HCT116 (cell line): ENCODE data around the gene DNAJC5G.

Source experiments
- ATF3 ChIP-seq: IDR thresholded peaks from 2 replicates; pipeline ENCODE4 v1.6.1; 2012
- CEBPB ChIP-seq: IDR thresholded peaks from 2 replicates; pipeline ENCODE4 v1.6.1; 2012; ENCODE audit warnings: low read depth
- CTCF ChIP-seq, 3 experiments: fragments of 200-600 bp in 1 of 3; sonication (generic) in 1 of 3; IDR thresholded peaks in 2 of 3; conservative IDR thresholded peaks in 1 of 3; 2 replicates each; pipeline ENCODE4 v1.5.1; 2012 to 2017; ENCODE audit warnings: low read depth in 2 of 3, low read length in 2 of 3, antibody characterized with exemption in 1 of 3, borderline replicate concordance in 1 of 3, control low read depth in 1 of 3, mild to moderate bottlenecking in 1 of 3, mixed read lengths in 1 of 3, mixed run types in 1 of 3, moderate library complexity in 1 of 3; ENCODE audit not compliant: insufficient read depth in 1 of 3
- EZH2 ChIP-seq: fragments of 200-600 bp; sonication (generic); IDR thresholded peaks from 2 replicates; pipeline ENCODE4 v1.6.1; 2017; ENCODE audit warnings: antibody characterized with exemption, mixed run types
- EZH2phosphoT487 ChIP-seq: fragments of 200-600 bp; IDR thresholded peaks from 2 replicates; pipeline ENCODE4 v1.6.1; 2018; ENCODE audit warnings: antibody characterized with exemption, borderline replicate concordance
- FOSL1 ChIP-seq: IDR thresholded peaks from 2 replicates; pipeline ENCODE4 v1.6.1; 2012; ENCODE audit warnings: low read depth
- MAX ChIP-seq: IDR thresholded peaks from 2 replicates; pipeline ENCODE4 v1.6.1; 2012
- POLR2AphosphoS5 ChIP-seq: IDR thresholded peaks from 2 replicates; pipeline ENCODE4 v1.6.1; 2011; ENCODE audit warnings: mild to moderate bottlenecking, low read depth, low read length, moderate library complexity
- REST ChIP-seq: IDR thresholded peaks from 2 replicates; pipeline ENCODE4 v1.6.1; 2012; ENCODE audit warnings: low read depth
- SP1 ChIP-seq: IDR thresholded peaks from 2 replicates; pipeline ENCODE4 v1.6.1; 2012; ENCODE audit warnings: low read depth
- TCF7L2 ChIP-seq: IDR thresholded peaks from 2 replicates; pipeline ENCODE4 v1.7.0; 2011; ENCODE audit warnings: borderline replicate concordance, inconsistent platforms; ENCODE audit not compliant: insufficient read depth, insufficient read length; ENCODE audit errors: extremely low read depth
- ZNF274 ChIP-seq: fragments of 200-500 bp; sonication (Bioruptor generic); IDR thresholded peaks from 2 replicates; pipeline ENCODE4 v1.6.1; 2014; ENCODE audit warnings: mild to moderate bottlenecking, low read depth, low read length, inconsistent platforms

GRCh38 chr2:27297195-27297594 is 22.0 kb downstream of the DNAJC5G start:
- TF ChIP-seq ZNF274 (no peak), EZH2phosphoT487 (no peak), CTCF (IDR thresholded peaks at IDR 0.05 in 2 of 3, conservative IDR thresholded peaks at IDR 0.05 in 1 of 3; ENCODE audit: borderline replicate concordance in 1 of 3, insufficient read depth in 1 of 3, low read depth in 2 of 3, low read length in 2 of 3) (no peak), POLR2AphosphoS5 (no peak), ATF3 (no peak), MAX (no peak), FOSL1 (no peak), CEBPB (no peak), EZH2 (no peak), TCF7L2 (no peak), REST (no peak), SP1 (no peak)
